C4-2B (cell line): ENCODE data around the gene DNASE2B.

ENCODE experiments used
- ZFX ChIP-seq: fragments of 450-650 bp; IDR thresholded peaks from 2 replicates; pipeline ENCODE4 v1.6.1; 2017
- TF ChIP-seq, protein P1 (sequence below): fragments of 450-650 bp; conservative IDR thresholded peaks from 2 replicates; pipeline ENCODE4 v1.5.1; 2017; ENCODE audit warnings: mild to moderate bottlenecking

GRCh38 chr1:84407958-84408422, 9.7 kb downstream of the DNASE2B start:
- TF ChIP-seq, protein P1, sequence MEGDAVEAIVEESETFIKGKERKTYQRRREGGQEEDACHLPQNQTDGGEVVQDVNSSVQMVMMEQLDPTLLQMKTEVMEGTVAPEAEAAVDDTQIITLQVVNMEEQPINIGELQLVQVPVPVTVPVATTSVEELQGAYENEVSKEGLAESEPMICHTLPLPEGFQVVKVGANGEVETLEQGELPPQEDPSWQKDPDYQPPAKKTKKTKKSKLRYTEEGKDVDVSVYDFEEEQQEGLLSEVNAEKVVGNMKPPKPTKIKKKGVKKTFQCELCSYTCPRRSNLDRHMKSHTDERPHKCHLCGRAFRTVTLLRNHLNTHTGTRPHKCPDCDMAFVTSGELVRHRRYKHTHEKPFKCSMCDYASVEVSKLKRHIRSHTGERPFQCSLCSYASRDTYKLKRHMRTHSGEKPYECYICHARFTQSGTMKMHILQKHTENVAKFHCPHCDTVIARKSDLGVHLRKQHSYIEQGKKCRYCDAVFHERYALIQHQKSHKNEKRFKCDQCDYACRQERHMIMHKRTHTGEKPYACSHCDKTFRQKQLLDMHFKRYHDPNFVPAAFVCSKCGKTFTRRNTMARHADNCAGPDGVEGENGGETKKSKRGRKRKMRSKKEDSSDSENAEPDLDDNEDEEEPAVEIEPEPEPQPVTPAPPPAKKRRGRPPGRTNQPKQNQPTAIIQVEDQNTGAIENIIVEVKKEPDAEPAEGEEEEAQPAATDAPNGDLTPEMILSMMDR: no peak
- no peak for TF ChIP-seq ZFX
